ENCODE data around the gene AHR. TPM values are rescaled to one million over a fixed set of nuclear protein-coding genes. Genes with fewer than 3 reads are reported as not detected.
"Not testable (repeated sequence)": the region's sequence is repeated elsewhere in the genome, so short reads cannot be mapped to it uniquely, and the experiment has no call there.

AHR gene
- polyA plus RNA-seq, 1 donor (not counting 4 experiments of a cell fraction or from before 2014, with no cell fraction given), result 19.4 TPM

DNA sequence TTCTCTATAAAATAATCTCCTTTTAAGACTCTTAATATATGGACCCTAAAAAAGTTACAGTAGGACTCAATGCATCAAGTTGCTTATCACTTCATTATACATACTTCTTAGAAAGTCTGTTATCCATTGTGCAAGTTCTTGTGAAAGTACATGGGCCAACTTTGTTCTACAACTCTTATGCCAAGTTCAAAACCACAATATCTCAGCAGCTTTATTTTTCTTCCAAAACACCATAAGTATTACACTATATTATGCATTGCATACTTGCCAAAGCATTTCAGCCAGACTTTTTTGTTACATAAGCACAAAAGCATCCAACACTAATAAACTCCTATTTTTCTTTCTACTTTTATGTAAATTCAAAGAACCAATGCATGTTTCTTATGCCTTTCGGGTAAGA is 94.4 kb downstream of the AHR start:
- H3K9me1 ChIP-seq (ENCODE audit: control insufficient read depth, extremely low read depth, insufficient read depth, low read length), result no peaks in the 10 kb centered on the region
- no peak overlapping the region for H2AFZ ChIP-seq (ENCODE audit: control insufficient read depth, low read length)
- H3K4me2 ChIP-seq (ENCODE audit: control insufficient read depth, extremely low read depth, insufficient read depth, low read depth, low read length), result no peak overlapping the region
- H3K79me2 ChIP-seq (ENCODE audit: control insufficient read depth, insufficient read depth, low read length), result no peaks in the 10 kb centered on the region
- no peaks in the 10 kb centered on the region for H3K9me3 ChIP-seq (ENCODE audit: control insufficient read depth, low read depth, low read length)
- H3K27ac ChIP-seq (ENCODE audit: control insufficient read depth, insufficient read depth, low read length), result no peak overlapping the region
- FAIRE-seq (no peak), DNase-seq (ENCODE audit: low read depth, low spot score) (no peak)
- no peaks in the 10 kb centered on the region for H4K20me1 ChIP-seq (ENCODE audit: control insufficient read depth, extremely low read depth, insufficient read depth, low read length)
- H3K36me3 ChIP-seq (ENCODE audit: control insufficient read depth in 2 of 2, extremely low read depth in 1 of 2, insufficient read depth in 2 of 2, low read length in 2 of 2), result no peaks in the 10 kb centered on the region
- no peak overlapping the region for H3K4me3 ChIP-seq (ENCODE audit: control insufficient read depth in 2 of 3, extremely low read depth in 1 of 3, insufficient read depth in 2 of 3, low read depth in 1 of 3, low read length in 3 of 3)
- dilution Hi-C loops (cut with MboI; ENCODE audit: extremely low pct_ligation_motif_present, low sequenced_read_pairs), result no loop called here
- H3K4me1 ChIP-seq (ENCODE audit: control insufficient read depth, extremely low read depth, insufficient read depth, low read length), result no peaks in the 10 kb centered on the region
- H3K9ac ChIP-seq (ENCODE audit: control insufficient read depth, extremely low read depth, insufficient read depth, low read length), result no peak overlapping the region
- no peaks in the 10 kb centered on the region for H3K27me3 ChIP-seq (ENCODE audit: control insufficient read depth, extremely low read depth, insufficient read depth, low read length)
- TF ChIP-seq, protein P1, sequence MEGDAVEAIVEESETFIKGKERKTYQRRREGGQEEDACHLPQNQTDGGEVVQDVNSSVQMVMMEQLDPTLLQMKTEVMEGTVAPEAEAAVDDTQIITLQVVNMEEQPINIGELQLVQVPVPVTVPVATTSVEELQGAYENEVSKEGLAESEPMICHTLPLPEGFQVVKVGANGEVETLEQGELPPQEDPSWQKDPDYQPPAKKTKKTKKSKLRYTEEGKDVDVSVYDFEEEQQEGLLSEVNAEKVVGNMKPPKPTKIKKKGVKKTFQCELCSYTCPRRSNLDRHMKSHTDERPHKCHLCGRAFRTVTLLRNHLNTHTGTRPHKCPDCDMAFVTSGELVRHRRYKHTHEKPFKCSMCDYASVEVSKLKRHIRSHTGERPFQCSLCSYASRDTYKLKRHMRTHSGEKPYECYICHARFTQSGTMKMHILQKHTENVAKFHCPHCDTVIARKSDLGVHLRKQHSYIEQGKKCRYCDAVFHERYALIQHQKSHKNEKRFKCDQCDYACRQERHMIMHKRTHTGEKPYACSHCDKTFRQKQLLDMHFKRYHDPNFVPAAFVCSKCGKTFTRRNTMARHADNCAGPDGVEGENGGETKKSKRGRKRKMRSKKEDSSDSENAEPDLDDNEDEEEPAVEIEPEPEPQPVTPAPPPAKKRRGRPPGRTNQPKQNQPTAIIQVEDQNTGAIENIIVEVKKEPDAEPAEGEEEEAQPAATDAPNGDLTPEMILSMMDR (optimal IDR thresholded peaks at IDR 0.05 in 1 of 3, IDR thresholded peaks at IDR 0.05 in 1 of 3, conservative IDR thresholded peaks at IDR 0.05 in 1 of 3; ENCODE audit: extremely low read depth in 1 of 3, insufficient read depth in 2 of 3, low read length in 3 of 3), result no peak
- TF ChIP-seq EZH2 (IDR thresholded peaks at IDR 0.05; ENCODE audit: low read length), result no peak

DNA sequence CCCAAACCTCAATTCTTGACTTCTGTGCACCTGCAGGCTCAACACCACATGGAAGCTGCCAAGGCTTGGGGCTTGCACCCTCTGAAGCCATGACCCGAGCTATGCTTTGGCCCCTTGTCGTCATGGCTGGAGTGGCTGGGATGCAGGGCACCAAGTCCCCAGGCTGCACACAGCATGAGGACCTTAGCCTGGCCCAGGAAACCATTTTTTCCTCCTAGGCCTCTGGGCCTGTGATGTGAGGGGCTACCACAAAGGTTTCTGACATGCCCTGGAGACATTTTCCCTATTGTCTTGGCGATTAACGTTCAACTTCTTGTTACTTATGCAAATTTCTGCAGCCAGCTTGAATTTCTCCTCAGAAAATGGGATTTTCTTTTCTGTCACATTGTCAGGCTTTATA is 96.1 kb downstream of the AHR start:
- H3K4me3 ChIP-seq (ENCODE audit: control insufficient read depth in 2 of 3, extremely low read depth in 1 of 3, insufficient read depth in 2 of 3, low read depth in 1 of 3, low read length in 3 of 3); H2AFZ ChIP-seq (ENCODE audit: control insufficient read depth, low read length); FAIRE-seq; H3K4me1 ChIP-seq (ENCODE audit: control insufficient read depth, extremely low read depth, insufficient read depth, low read length); H3K9ac ChIP-seq (ENCODE audit: control insufficient read depth, extremely low read depth, insufficient read depth, low read length); DNase-seq (ENCODE audit: low read depth, low spot score); H3K9me1 ChIP-seq (ENCODE audit: control insufficient read depth, extremely low read depth, insufficient read depth, low read length); H4K20me1 ChIP-seq (ENCODE audit: control insufficient read depth, extremely low read depth, insufficient read depth, low read length); H3K79me2 ChIP-seq (ENCODE audit: control insufficient read depth, insufficient read depth, low read length); H3K9me3 ChIP-seq (ENCODE audit: control insufficient read depth, low read depth, low read length); H3K4me2 ChIP-seq (ENCODE audit: control insufficient read depth, extremely low read depth, insufficient read depth, low read depth, low read length); H3K27me3 ChIP-seq (ENCODE audit: control insufficient read depth, extremely low read depth, insufficient read depth, low read length); dilution Hi-C loops (cut with MboI; ENCODE audit: extremely low pct_ligation_motif_present, low sequenced_read_pairs); H3K27ac ChIP-seq (ENCODE audit: control insufficient read depth, insufficient read depth, low read length); H3K36me3 ChIP-seq (ENCODE audit: control insufficient read depth in 2 of 2, extremely low read depth in 1 of 2, insufficient read depth in 2 of 2, low read length in 2 of 2): not testable (repeated sequence)

Small RNA genes lying within 50 kb of the gene (small RNA-seq; reads per million reads assigned to genes)
- gene RF00092 (ENCODE audit: insufficient read length in 3 of 3, low read depth in 3 of 3, low replicate concordance in 1 of 3), result 0 reads per million in 3 experiments
